NCI-H524 treated with DMSO at 0.1 percent for 48 hours (cell line): ENCODE results near the gene ZNF561.
"Not testable (repeated sequence)": the region's sequence is repeated elsewhere in the genome, so short reads cannot be mapped to it uniquely, and the experiment has no call there.

Experiments
- DNase-seq: peaks from one replicate; lab custom pipeline; 2025; lab: John Stamatoyannopoulos, UW

The ZNF561 gene

DNA sequence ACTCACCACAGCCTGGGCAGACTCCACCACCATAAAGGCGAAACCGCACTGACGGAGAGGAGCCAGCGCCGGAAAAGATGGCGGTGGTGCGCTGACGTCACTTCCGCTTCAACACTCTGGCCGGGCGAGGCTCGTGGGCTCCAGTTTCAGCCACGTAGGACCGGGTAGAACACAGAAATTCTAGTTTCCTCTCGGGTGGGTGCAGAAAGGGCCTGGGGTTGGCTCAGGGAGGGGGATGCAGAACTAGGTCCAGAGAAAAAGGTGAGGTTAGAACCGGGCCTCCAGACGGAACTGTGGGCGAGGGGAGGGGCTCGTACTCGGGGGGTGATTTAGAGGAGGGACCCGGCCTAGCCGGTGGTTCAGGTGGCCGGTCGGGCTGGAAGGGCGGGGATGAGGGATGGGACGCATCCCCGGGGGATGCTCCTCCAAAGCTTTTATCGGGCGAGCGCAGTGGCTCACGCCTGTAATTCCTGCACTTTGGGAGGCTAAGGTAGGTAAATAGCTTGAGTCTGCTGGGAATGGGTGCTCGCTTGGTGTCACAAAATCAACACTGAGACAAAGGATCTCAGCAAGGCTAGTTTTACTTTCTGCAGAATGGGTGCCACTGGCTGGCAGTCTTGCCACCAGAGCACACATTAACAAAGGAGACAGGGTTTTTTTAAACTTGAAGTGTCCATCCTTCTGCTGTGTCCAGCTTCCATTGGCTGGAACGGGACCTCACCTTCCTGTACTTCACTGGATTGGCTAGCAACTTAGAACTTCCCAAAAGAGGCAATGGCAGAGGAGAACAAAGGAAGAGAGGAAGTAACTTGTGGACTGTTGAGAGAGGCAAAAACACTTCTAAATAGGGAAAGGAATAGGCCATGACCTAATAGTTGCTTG, at the start of gene ZNF561:
Gene ZNF561 (minus strand): TSS at position 77 of the 882 bp plus-strand sequence. CDS start 1,776 bp downstream, outside the sequence.
- DNase-seq: no peak

- DNase-seq: no peak
Observed at GRCh38 chr19:9668544-9668943, 47.5 kb upstream of the ZNF561 start.

DNA sequence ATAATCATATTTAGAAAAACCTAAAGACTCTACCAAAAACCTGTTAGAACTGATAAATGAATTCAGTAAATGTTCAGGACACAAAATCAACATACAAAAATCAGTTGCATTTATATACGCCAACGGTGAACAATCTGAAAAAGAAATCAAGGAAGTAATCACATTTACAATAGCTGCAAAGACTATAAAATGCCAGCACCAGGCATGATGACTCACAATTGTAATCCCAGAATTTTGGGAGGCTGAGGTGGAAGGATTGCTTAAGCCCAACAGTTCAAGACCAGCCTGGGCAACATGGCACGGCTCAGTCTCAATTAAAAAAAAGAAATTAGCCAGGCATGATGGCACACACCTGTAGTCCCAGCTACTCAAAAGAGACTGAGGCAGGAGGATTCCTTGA, 46.9 kb upstream of the ZNF561 start:
- no peak for DNase-seq

DNA sequence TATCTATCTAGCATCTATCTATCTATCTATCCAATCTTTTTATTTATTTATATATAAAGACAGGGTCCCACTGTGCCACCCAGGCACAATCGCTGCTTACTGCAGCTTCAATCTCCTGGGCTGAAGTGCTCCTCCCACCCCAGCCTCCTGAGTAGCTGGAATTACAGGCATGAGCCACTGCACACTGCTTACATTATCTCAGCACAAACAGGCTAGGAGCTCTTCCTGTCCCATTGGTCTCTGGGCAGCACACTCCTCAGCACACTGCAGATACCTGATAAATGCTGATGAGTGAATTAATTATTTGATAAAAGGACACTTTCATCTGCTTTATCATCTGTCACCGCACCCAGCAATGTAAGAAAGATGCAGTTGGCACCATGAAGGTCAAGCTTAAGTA, 37.7 kb upstream of the ZNF561 start:
- no peak for DNase-seq

GRCh38 chr19:9653066-9653555, 32.1 kb upstream of the ZNF561 start:
- not testable (repeated sequence) for DNase-seq

- DNase-seq: not testable (repeated sequence)
Observed at GRCh38 chr19:9651464-9651863, 30.4 kb upstream of the ZNF561 start.

DNA sequence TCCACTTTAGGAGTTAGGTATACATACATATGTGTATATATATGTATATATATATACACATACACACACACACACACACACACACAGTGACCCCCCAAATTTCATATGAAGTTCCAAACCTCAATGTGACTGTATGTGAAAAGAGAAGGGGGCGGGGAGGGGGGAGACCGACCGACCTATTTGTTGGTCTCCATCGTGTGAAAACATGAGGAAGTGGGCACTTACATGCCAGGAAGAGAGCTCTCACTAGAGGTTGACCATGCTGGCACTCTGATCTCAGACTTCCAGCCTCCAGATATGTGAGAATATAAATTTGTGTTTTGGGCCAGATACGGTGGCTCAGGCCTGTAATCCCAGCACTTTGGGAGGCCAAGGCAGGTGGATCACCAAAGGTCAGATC, 29.3 kb upstream of the ZNF561 start:
- DNase-seq: no peak

GRCh38 chr19:9645472-9645871, 24.4 kb upstream of the ZNF561 start:
- no peak for DNase-seq

- DNase-seq: no peak
Observed at GRCh38 chr19:9644472-9644871, 23.4 kb upstream of the ZNF561 start.

GRCh38 chr19:9641810-9642209, 20.8 kb upstream of the ZNF561 start:
- DNase-seq: no peak

DNA sequence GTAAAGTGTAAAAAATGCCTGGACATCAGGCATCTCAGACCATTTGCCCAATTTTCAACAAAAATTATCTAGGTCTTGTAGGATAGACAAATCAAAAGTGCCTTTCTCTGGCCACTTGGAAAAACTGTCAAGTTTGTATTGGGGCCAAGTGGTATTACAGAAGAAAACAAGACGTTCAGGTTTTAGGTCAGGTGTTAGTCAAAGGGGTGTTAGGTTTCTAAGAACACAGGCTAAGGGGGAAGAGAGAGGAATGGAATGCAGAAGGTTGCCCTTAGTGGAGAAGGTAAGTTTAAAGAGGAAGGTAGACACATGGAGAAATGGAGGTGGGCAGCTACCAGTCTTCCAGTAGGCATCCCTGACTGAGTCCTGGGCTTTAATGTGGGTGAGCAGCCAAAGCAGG, 19.9 kb upstream of the ZNF561 start:
- no peak for DNase-seq

GRCh38 chr19:9636018-9636417, 15.0 kb upstream of the ZNF561 start:
- no peak for DNase-seq

DNA sequence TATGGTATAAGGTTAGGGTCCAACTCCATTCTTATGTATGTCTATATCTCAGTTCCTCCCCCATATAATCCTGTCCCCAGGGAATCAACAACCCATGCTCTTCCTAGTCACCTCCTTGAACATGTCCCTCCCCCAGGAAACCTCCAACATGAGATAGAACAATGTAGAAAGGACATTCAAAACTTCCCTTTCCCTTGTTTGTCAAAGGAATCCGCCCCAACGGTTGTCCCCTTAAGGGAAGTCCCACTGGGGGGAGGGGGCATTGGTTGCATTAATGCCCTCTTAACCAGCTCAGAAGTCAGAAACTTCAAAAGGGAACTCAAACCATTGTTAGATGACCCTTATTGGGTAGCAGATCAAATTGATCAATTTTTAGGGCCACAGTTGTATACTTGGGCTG, 6.8 kb upstream of the ZNF561 start:
- no peak for DNase-seq

DNA sequence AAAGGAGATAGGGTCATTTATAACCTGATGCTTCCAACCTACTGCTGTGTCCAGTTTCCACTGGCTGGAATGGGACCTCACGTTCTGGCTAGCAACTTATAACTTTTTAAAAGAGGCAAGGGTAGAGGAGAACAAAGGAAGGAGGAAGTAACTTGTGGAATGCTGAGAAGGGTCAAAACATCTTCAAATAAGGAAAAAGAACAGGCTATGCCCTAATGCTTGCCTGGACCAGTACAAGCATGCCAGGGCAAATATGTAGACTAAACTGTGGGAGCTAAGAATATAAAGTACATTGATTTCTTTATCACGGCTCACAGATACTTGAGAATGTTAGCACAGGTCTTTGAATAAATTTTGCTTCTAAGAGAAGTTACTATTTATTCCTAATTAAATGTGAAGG, 1.5 kb upstream of the ZNF561 start:
- DNase-seq: no peak

DNA sequence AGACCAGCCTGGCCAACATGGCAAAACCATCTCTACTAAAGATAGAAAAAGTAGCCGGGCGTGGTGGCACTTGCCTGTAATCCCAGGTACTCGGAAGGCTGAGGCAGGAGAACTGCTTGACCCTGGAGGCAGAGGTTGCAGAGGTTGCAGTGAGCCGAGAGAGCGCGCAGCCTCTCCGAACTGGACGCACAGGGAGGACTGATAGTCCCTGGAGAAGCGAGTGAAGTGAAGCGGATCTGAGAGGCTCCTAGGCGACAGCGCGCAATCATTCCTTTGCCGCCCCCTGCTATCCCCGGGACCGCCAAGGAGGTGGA, 233 bp downstream of the ZNF561 start:
- no peak for DNase-seq

DNA sequence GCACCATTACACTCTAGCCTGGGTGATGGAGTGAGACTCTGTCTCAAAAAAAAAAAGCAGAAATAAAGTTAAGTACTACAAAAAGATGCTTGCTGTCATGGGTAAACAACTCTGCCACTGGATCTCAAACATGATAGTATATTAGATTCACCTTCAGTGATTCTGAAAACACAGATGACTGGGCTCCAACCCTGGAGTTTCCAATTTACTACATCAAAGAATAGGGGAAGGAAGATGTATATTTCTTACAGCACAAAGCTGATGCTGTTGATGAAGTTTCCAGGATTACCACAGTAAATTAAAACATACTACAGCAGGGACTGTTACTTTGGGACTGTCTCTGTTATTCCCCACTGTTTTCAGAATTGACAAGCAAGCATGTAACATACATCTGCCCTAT, 5.2 kb downstream of the ZNF561 start:
- no peak for DNase-seq

DNA sequence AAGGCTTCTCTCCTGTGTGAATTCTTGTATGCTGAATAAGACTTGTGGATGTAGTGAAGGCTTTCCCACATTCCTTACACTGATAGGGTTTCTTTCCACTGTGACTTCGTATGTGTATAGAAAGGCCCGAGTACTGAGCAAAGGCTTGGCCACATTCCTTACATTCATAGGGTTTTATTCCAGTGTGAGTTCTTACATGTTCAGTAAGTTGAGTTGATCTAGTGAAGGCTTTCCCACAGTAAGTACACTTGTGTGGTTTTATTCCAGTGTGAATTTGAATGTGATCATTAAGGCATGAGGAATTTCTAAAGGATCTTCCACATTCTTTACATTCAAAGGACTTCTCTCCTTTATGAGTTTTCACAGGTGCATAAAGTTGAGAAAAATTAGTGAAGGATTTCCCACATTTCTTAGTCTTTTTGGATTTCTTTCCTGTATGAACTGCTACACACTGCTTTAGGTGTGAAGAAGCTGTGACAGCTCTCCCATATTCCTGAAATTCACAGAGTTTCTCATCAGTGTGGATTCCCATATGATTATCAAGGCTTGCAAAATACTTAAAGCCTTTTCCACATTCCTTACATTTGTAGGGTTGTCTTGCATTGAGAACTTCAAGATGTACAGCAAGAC, 10.4 kb downstream of the ZNF561 start:
- DNase-seq: no peak

DNA sequence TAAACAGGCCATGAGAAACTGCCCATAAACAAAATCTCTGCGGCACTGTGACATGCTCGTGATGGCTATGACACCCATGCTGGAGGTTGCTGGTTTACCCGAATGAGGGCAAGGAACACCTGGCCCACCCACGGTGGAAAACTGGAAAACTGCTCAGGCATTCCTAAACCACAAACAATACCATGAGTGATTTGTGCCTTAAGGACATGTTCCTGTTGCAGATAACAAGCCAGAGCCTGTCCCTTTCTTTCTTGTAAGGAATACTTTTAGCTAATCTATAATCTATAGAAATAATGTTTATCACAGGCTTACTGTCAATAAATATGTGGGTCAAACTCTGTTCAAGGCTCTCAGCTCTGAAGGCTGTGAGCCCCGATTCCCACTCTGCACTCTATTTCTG, 12.1 kb downstream of the ZNF561 start:
- DNase-seq: no peak

GRCh38 chr19:9597027-9597426, 24.0 kb downstream of the ZNF561 start:
- DNase-seq: no peak

GRCh38 chr19:9586764-9587163, 34.3 kb downstream of the ZNF561 start:
- peak; percentile 15 for DNase-seq

GRCh38 chr19:9584073-9584833, 36.8 kb downstream of the ZNF561 start, which contains the start of gene ZNF121:
ZNF121 (minus strand) TSS chr19:9584504; CDS start chr19:9568097, 16,407 bp downstream.
- peak; percentile 83 for DNase-seq

- DNase-seq: not testable (repeated sequence)
Observed at GRCh38 chr19:9582081-9582725, 38.8 kb downstream of the ZNF561 start.
